ENCODE measurements around the gene AGFG2.
"Not testable (repeated sequence)": the region's sequence is repeated elsewhere in the genome, so short reads cannot be mapped to it uniquely, and the experiment has no call there.

GRCh38 chr7:100548446-100548845, 9.4 kb downstream of the AGFG2 start:
- not testable (repeated sequence) for TF ChIP-seq POLR2A, EP300, CTCF, POLR2AphosphoS5 (IDR thresholded peaks at IDR 0.05)
